IPS DF 19.7 (cell line): ENCODE measurements around the gene GLCE.
"Not testable (repeated sequence)": the region's sequence is repeated elsewhere in the genome, so short reads cannot be mapped to it uniquely, and the experiment has no call there.

Experiments
- DNase-seq: peaks from one replicate; pipeline ENCODE4 v3.0.0-alpha.2; 2013; ENCODE audit warnings: low read depth, low spot score

The GLCE gene

DNA sequence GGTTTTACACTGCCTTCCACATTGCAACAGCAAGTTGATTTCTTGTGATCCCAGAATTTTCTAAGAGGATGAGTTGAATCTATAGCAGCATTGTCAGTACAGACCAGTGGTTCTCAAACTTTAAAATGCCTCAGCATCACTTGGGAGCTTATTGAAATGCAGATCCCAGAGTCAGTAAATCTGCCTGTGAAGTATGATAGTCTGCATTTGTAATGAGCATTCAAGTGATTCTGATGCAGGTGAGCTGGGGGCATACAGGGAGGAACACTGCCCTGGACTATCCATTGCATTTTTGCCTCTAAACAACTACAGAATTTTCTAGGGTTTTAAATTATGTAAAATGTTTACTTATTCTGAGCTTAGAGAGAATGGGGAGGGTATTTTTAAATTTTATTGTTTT is 110.8 kb downstream of the GLCE start:
- no peak for DNase-seq

GRCh38 chr15:69272139-69272538 is 111.7 kb downstream of the GLCE start:
- DNase-seq: no peak

GRCh38 chr15:69272891-69273290 is 112.5 kb downstream of the GLCE start:
- DNase-seq: no peak

GRCh38 chr15:69275074-69275670 is 114.7 kb downstream of the GLCE start:
- DNase-seq: no peak

GRCh38 chr15:69275933-69276560 is 115.6 kb downstream of the GLCE start:
- no peak for DNase-seq

DNA sequence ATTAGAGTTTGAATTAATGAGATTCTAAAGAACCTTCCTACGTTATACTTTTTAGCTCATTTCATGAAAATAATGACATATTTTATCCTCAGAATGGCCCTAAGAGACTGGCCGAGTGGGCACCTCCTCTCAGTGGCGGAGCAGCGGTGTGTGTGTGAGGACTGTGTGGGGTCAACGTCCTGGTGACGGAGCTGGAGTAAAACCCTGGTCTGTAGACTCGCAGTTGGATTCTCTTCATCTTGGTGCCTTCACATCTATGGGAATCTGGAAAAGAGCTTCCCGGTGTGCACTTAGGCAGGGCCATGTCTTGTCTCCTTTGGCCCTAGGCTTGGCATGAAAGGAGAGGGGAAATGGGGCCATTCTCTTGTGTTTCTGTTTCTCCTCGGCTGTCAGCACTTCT is 116.9 kb downstream of the GLCE start:
- no peak for DNase-seq

DNA sequence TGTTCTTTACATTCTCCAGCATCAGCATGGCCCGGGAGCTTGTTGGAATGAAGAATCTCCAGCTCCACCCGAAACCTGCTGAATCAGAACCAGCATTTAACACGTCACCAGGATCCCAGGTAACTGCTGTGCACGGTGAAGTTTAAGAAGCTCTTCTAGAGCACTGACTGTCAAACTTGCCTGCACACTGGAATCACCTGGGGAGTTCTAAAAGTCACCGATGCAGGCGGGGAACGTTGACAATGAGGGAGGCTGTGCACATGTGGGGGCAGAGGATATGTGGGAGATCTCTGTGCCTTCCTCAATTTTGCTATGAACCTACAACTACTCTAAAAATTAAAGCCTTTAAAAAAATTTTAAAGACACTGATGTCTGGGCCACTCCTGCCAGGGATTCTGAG is 119.2 kb downstream of the GLCE start:
- no peak for DNase-seq

DNA sequence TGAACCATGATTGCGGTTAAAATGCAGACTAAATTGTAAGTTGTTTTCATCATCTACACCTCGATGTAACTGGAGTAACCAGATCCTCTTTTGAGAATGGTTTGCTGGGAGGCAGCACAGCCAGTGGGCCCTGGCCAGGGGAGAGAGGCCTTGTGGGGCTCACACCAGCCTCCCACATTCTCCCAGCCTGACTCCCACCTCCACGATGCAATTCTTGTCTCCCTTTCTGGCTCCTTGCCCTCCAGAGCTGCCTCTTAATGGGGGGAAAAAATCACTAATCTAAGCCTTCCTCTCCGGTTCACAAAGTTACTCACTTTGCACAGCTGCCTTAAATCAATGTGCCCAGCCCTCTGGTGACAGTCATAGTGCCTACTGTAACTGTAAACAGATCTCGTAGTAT is 120.3 kb downstream of the GLCE start:
- no peak for DNase-seq

DNA sequence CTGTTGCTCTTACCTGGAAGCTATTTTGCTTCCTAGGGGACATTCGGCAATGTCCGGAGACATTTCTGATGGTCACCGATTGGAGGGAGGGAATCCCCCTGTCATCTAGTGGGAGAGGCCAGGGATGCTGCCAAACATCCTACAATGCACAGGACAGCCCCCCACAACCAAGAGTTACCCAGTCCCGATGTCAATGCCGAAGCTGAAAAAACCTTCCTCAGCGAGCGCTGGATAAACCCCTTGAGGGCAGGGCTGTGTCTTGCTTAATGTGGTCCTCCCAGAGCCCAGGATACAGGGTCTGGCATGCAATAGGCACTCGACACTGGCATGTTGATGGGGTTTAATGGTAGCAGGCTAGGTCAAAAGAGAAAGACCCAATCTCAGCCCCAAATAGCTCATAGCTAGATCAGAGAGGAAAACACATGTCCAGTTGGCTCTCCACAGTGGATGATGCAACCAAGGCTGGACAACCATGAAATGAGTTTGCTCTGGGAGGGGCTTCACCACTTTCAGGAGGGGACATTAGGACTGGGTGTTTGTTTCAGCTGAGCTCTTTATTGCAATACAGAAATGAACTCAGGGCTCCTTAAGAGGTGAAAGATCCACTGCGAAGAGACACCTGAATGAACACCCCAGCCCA is 121.8 kb downstream of the GLCE start:
- DNase-seq: no peak

DNA sequence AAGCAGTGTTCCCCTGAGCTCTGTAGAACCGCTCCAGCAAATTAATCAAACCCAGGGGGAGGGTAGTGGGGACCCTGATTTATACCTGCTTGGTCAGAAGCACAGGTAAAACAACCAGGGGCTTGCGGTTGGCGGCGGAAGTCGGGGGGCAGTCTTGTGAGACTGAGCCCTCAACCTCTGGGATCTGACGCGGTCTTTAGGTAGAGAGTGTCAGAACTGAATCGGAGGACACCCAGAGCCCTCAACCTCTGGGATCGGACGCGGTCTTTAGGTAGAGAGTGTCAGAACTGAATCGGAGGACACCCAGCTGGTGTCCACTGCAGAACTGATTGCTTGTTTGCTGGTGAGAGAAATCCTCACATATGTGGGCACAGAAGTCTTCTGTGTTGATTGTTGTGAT is 125.4 kb downstream of the GLCE start:
- no peak for DNase-seq

DNA sequence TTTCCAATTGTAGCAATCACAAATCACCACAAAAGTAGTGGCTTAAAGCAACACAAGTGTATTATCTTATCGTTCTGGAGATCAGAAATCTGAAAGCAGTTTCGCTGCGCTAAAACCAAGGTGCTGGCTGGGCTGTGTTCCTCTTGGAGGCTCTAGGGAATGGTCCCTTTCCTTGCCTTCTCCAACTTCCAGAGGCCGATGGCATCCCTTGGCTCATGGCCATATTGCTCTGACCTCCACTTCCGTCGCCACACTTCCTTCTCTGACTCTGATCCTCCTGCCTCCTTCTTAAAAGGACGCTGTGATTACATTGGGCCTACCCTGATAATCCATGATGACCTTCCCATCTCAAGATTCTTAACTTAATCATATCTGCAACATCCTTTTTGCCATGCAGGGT is 127.6 kb downstream of the GLCE start:
- no peak for DNase-seq

- no peak for DNase-seq
Measured at GRCh38 chr15:69288531-69289341, 128.3 kb downstream of the GLCE start.

GRCh38 chr15:69289342-69290146 is 129.1 kb downstream of the GLCE start:
- DNase-seq: no peak

GRCh38 chr15:69290346-69291164 is 130.1 kb downstream of the GLCE start:
- no peak for DNase-seq

DNA sequence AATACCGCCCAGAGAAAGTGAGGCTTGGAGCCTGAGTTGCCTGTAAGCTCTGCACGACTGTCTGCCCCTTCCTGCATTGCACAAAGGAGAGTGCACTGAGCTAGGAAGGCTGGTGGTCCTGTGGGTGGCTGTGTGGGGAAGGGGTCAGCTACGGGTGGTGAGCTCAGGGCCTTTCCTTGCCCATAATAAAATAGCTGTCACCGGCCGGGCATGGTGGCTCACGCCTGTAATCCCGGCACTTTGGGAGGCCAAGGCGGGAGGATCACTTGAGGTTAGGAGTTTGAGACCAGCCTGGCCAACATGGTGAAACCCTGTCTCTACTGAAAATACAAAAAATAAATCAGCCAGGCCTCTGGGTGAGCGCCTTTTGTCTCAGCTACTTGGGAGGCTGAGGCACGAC is 131.2 kb downstream of the GLCE start:
- DNase-seq: not testable (repeated sequence)

DNA sequence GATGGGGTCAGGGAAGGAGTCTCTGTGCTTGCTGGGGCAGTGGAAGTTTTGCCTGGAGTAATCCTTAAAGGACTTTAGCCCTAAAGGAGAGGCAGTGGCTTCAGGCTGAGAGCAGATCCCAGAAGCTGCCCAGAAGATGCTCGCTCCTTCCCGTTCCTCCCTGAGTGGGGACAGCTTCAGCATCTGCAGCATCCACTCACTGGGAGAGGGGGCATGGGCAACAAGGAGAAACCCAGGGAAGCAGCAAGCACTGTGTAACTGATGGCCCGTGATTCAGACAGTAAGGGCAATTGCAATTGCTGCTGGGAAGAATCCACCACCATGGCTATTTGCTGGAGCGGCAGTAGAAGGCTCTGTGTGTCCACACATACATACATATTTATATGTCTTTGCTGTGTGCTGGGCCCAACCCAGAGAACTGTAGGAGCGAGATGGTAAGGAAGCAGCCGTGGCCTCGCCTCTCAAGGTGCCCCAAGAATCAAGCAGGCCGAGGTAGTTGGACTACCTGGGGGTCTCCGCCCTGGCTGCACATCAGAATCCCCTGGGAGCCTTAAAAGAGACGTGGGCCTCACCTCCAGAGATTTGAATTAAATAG is 132.5 kb downstream of the GLCE start:
- DNase-seq: no peak

DNA sequence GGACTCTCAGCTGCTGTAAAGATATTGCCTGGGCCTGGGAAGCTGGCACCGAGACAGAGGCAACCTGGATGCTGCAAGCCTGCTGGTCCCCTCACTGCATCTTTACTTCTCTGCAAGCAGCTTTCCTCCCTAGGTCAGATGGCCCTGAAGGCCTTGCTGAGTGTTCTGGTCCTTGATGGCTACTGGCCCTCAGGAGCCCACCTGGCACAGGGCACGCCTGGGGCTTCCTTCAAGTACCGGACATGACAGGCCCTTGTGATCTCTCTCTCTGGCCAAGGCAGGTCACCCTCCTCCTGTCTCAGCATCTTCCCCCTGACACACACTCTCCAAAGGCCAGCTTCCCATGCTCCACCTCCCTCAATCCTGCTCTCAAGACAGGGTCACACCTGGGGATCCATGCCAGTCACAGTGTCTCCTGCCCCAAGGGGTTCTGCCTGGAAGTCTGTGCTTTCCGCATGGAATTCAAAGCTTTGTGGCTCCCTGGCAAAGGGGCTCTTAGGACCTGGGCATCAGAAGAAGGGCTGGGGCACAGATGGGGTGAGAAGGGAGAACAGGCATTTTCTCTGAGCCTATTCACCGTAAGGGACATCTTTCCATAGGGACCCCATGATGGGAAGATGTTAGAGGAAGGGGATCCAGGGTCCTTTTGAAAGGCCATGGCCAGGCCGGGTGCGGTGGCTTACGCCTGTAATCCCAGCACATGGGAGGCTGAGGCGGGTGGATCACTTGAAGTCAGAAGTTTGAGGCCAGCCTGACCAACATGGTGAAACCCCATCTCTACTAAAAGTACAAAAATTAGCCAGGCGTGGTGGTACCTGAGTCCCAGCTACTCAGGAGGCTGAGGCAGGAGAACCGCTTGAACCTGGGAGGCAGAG is 133.5 kb downstream of the GLCE start:
- no peak for DNase-seq

- no peak for DNase-seq
Measured at GRCh38 chr15:69296606-69297005, 136.2 kb downstream of the GLCE start.

GRCh38 chr15:69297642-69298353 is 137.4 kb downstream of the GLCE start:
- no peak for DNase-seq
